ENCODE measurements around the gene TBC1D2B.

DNA sequence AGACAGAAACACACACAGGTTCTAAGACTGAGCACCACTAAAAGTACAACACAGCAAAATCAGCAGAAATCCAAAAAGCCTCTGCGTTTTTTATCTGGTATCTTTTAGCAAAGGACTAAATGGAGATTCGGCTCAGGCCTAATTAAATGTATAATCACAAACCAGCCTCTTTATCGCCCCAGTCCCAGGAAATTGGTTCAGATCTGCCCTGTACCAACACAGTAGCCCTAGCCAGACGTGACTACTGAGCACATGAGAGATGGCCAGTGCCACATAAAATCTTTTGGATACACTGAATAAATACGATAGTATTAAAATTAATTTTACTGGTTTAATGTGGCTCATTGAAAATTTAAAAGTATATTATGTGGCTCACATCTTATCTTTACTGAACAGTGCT lies 19.7 kb downstream of the TBC1D2B start:
- TF ChIP-seq, protein P1, sequence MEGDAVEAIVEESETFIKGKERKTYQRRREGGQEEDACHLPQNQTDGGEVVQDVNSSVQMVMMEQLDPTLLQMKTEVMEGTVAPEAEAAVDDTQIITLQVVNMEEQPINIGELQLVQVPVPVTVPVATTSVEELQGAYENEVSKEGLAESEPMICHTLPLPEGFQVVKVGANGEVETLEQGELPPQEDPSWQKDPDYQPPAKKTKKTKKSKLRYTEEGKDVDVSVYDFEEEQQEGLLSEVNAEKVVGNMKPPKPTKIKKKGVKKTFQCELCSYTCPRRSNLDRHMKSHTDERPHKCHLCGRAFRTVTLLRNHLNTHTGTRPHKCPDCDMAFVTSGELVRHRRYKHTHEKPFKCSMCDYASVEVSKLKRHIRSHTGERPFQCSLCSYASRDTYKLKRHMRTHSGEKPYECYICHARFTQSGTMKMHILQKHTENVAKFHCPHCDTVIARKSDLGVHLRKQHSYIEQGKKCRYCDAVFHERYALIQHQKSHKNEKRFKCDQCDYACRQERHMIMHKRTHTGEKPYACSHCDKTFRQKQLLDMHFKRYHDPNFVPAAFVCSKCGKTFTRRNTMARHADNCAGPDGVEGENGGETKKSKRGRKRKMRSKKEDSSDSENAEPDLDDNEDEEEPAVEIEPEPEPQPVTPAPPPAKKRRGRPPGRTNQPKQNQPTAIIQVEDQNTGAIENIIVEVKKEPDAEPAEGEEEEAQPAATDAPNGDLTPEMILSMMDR (IDR thresholded peaks at IDR 0.05): no peak
- TF ChIP-seq POLR2AphosphoS5 (IDR thresholded peaks at IDR 0.05) (no peak), POLR2A (IDR thresholded peaks at IDR 0.05) (no peak), EP300 (IDR thresholded peaks at IDR 0.05) (no peak)

Data from upper lobe of left lung (tissue), 4 donors.